D721Med (cell line): ENCODE measurements around the gene WDR20.

ENCODE experiments used
- DNase-seq: peaks from one replicate; pipeline ENCODE4 v3.0.0; 2011; ENCODE audit warnings: low spot score; ENCODE audit not compliant: insufficient read length
- FAIRE-seq: peaks from 2 replicates; lab custom pipeline; 2011; peaks lifted over from hg19 to GRCh38; lab: Jason Lieb, UNC
- CTCF ChIP-seq: IDR thresholded peaks from 2 replicates; pipeline ENCODE4 v1.5.1; 2012; ENCODE audit warnings: mild to moderate bottlenecking, control low read depth; ENCODE audit not compliant: insufficient read depth; ENCODE audit errors: missing control alignments

Gene WDR20

GRCh38 chr14:102194856-102195255, 55.2 kb downstream of the WDR20 start:
- DNase-seq (no peak), FAIRE-seq (no peak)
- TF ChIP-seq CTCF, result no peak

- DNase-seq (no peak), FAIRE-seq (no peak)
Observed at GRCh38 chr14:102195446-102195845, 55.7 kb downstream of the WDR20 start.

GRCh38 chr14:102196039-102196901, 56.6 kb downstream of the WDR20 start:
- FAIRE-seq (peak; percentile 73), DNase-seq (no peak)
- TF ChIP-seq CTCF, result no peak

More at GRCh38 chr14:102195446-102195845, 55.7 kb downstream of the WDR20 start:
- no peak for TF ChIP-seq CTCF

- no peak for TF ChIP-seq CTCF
- no peak for DNase-seq
- FAIRE-seq, result peak; percentile 21
Observed at GRCh38 chr14:102196902-102197230, 57.2 kb downstream of the WDR20 start.

GRCh38 chr14:102197317-102197853, 57.7 kb downstream of the WDR20 start:
- DNase-seq (no peak), FAIRE-seq (no peak)
- TF ChIP-seq CTCF, result no peak

- no peak for DNase-seq
- FAIRE-seq, result no peak
- no peak for TF ChIP-seq CTCF
Observed at GRCh38 chr14:102200690-102201352, 61.1 kb downstream of the WDR20 start.
